ENCODE results near the gene EHHADH.
"Not testable (repeated sequence)": the region's sequence is repeated elsewhere in the genome, so short reads cannot be mapped to it uniquely, and the experiment has no call there.

EHHADH gene

GRCh38 chr3:185250653-185251052, 3.2 kb downstream of the EHHADH start:
- DNase-seq, result no peak

- DNase-seq, result no peak
Observed at GRCh38 chr3:185250247-185250646, 3.6 kb downstream of the EHHADH start.

GRCh38 chr3:185242642-185243041, 11.2 kb downstream of the EHHADH start:
- no peak for DNase-seq

- DNase-seq, result no peak
Observed at GRCh38 chr3:185236969-185237368, 16.9 kb downstream of the EHHADH start.

- DNase-seq, result no peak
Observed at GRCh38 chr3:185233328-185233727, 20.5 kb downstream of the EHHADH start.

GRCh38 chr3:185226526-185226925, 27.3 kb downstream of the EHHADH start:
- DNase-seq, result not testable (repeated sequence)

- DNase-seq, result no peak
Observed at GRCh38 chr3:185225523-185225922, 28.3 kb downstream of the EHHADH start.

- no peak for DNase-seq
Observed at GRCh38 chr3:185225080-185225479, 28.8 kb downstream of the EHHADH start.

- no peak for DNase-seq
Observed at GRCh38 chr3:185221203-185221602, 32.6 kb downstream of the EHHADH start.

- DNase-seq, result no peak
Observed at GRCh38 chr3:185216607-185216958, 37.3 kb downstream of the EHHADH start.

GRCh38 chr3:185215873-185216606, 37.8 kb downstream of the EHHADH start:
- DNase-seq, result no peak

GRCh38 chr3:185212559-185212958, 41.3 kb downstream of the EHHADH start:
- DNase-seq, result no peak

GRCh38 chr3:185212086-185212485, 41.8 kb downstream of the EHHADH start:
- DNase-seq, result no peak

- DNase-seq, result no peak
Observed at GRCh38 chr3:185210621-185211142, 43.2 kb downstream of the EHHADH start.

GRCh38 chr3:185208823-185209222, 45.0 kb downstream of the EHHADH start:
- no peak for DNase-seq

GRCh38 chr3:185207931-185208746, 45.7 kb downstream of the EHHADH start:
- DNase-seq, result no peak

- DNase-seq, result no peak
Observed at GRCh38 chr3:185207481-185207880, 46.4 kb downstream of the EHHADH start.

GRCh38 chr3:185205865-185206264, 48.0 kb downstream of the EHHADH start:
- no peak for DNase-seq

GRCh38 chr3:185204894-185205293, 49.0 kb downstream of the EHHADH start:
- no peak for DNase-seq

GRCh38 chr3:185200639-185201038, 53.2 kb downstream of the EHHADH start:
- DNase-seq, result no peak

GRCh38 chr3:185199671-185200070, 54.2 kb downstream of the EHHADH start:
- DNase-seq, result no peak

- DNase-seq, result no peak
Observed at GRCh38 chr3:185199206-185199605, 54.6 kb downstream of the EHHADH start.

GRCh38 chr3:185197068-185197467, 56.8 kb downstream of the EHHADH start:
- DNase-seq, result no peak

- no peak for DNase-seq
Observed at GRCh38 chr3:185195652-185196051, 58.2 kb downstream of the EHHADH start.
